ENCODE data around the gene GABRB3.

GABRB3 gene

GRCh38 chr15:26738996-26739395 is 33.9 kb downstream of the GABRB3 start:
- DNase-seq (ENCODE audit: low read depth): no peak
- no peak for TF ChIP-seq CTCF (IDR thresholded peaks at IDR 0.05; ENCODE audit: low read length, missing control alignments)
- no peak overlapping the region for H3K4me3 ChIP-seq (replicated peaks; ENCODE audit: low read depth, low read length)

- TF ChIP-seq CTCF (IDR thresholded peaks at IDR 0.05; ENCODE audit: low read length, missing control alignments): no peak
- DNase-seq (ENCODE audit: low read depth): no peak
- no peak overlapping the region for H3K4me3 ChIP-seq (replicated peaks; ENCODE audit: low read depth, low read length)
These were observed 36.2 kb downstream of the GABRB3 start for GRCh38 chr15:26736502-26737248.

GRCh38 chr15:26731965-26732364 is 40.9 kb downstream of the GABRB3 start:
- H3K4me3 ChIP-seq (replicated peaks; ENCODE audit: low read depth, low read length): no peak overlapping the region
- TF ChIP-seq CTCF (IDR thresholded peaks at IDR 0.05; ENCODE audit: low read length, missing control alignments): no peak
- no peak for DNase-seq (ENCODE audit: low read depth)

GRCh38 chr15:26729581-26729980 is 43.3 kb downstream of the GABRB3 start:
- TF ChIP-seq CTCF (IDR thresholded peaks at IDR 0.05; ENCODE audit: low read length, missing control alignments): no peak
- no peak overlapping the region for H3K4me3 ChIP-seq (replicated peaks; ENCODE audit: low read depth, low read length)
- DNase-seq (ENCODE audit: low read depth): no peak

GRCh38 chr15:26729030-26729429 is 43.8 kb downstream of the GABRB3 start:
- no peak for DNase-seq (ENCODE audit: low read depth)
- no peak overlapping the region for H3K4me3 ChIP-seq (replicated peaks; ENCODE audit: low read depth, low read length)
- no peak for TF ChIP-seq CTCF (IDR thresholded peaks at IDR 0.05; ENCODE audit: low read length, missing control alignments)

- no peak overlapping the region for H3K4me3 ChIP-seq (replicated peaks; ENCODE audit: low read depth, low read length)
- no peak for TF ChIP-seq CTCF (IDR thresholded peaks at IDR 0.05; ENCODE audit: low read length, missing control alignments)
- DNase-seq (ENCODE audit: low read depth): no peak
These were observed 48.3 kb downstream of the GABRB3 start for GRCh38 chr15:26724381-26725150.
